ENCODE results near the gene PCYT1B.

DNA sequence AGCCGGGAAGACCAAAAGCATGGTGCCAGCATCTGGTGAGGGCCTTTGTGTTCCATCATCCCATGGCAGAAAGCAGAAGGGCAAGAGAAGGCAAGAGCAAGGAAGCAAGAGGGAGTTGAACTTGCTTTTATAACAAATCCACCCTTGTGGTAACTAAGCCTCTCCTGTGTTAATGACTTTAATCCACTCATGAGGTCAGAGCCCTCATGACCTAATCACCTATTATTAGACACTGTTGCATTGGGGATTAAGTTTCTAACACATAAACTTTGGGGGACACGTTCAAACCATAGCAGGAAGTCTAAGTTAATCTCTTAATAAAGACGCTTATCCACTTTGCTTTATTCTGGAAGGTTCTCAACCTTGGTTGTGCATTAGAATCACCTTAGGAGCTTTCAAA, 12.5 kb upstream of the PCYT1B start:
- TF ChIP-seq, protein P1, sequence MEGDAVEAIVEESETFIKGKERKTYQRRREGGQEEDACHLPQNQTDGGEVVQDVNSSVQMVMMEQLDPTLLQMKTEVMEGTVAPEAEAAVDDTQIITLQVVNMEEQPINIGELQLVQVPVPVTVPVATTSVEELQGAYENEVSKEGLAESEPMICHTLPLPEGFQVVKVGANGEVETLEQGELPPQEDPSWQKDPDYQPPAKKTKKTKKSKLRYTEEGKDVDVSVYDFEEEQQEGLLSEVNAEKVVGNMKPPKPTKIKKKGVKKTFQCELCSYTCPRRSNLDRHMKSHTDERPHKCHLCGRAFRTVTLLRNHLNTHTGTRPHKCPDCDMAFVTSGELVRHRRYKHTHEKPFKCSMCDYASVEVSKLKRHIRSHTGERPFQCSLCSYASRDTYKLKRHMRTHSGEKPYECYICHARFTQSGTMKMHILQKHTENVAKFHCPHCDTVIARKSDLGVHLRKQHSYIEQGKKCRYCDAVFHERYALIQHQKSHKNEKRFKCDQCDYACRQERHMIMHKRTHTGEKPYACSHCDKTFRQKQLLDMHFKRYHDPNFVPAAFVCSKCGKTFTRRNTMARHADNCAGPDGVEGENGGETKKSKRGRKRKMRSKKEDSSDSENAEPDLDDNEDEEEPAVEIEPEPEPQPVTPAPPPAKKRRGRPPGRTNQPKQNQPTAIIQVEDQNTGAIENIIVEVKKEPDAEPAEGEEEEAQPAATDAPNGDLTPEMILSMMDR (IDR thresholded peaks at IDR 0.05) = no peak
- no peak for TF ChIP-seq POLR2A (IDR thresholded peaks at IDR 0.05; ENCODE audit: low read depth)
